Measurements from ENCODE around the gene PELI2. TPM values are rescaled to one million over a fixed set of nuclear protein-coding genes. Genes with fewer than 3 reads are reported as not detected.

PELI2 gene
- total and polyA plus RNA-seq, 9 donors = 13.0 to 36.8 (median 28.5) TPM

- H3K36me3 ChIP-seq = no peaks in the 10 kb centered on the region
- peak overlapping the region; percentile 55 for H3K27ac ChIP-seq
- no peak for TF ChIP-seq EP300 (IDR thresholded peaks at IDR 0.05)
- TF ChIP-seq CTCF (IDR thresholded peaks at IDR 0.05) = no peak
- WGBS, 3 donors = 3 to 22% (median 7%) methylated on average over 2 of the region's 2 CpGs
- no peak for DNase-seq
- H3K4me3 ChIP-seq = no peak overlapping the region
- intact Hi-C loops (cut with DNase I) = no loop called here
- H3K4me1 ChIP-seq (ENCODE audit: insufficient read depth) = peaks cover 27% of the 10 kb centered on the region
- no peaks in the 10 kb centered on the region for H3K9me3 ChIP-seq
- no peaks in the 10 kb centered on the region for H3K27me3 ChIP-seq
Measured at GRCh38 chr14:56196274-56196673, 78.1 kb downstream of the PELI2 start.

DNA sequence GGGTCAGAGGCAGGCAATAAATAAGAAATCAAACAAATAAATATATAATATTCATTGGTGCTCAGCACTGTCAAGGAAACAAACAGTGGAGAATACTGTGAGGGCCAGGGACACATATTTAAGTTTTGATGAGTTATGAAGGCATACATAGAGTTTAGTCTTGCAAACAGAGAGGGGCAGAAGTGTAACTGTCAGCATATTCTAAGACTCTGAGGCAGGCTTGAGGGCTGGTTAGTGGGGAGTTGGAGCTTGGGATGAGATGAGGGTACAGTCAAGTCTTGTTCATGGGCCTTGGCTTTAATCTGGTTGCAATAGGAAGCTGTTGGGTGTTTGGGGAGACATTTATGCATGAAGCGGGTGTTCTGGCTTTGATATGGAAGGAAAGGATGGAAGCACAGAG, 78.9 kb downstream of the PELI2 start:
- no peak for TF ChIP-seq EP300 (IDR thresholded peaks at IDR 0.05)
- no peak for TF ChIP-seq CTCF (IDR thresholded peaks at IDR 0.05)
- no peak for TF ChIP-seq POLR2A (IDR thresholded peaks at IDR 0.05)
- no peak for DNase-seq
- 95 to 100% (median 100%) methylated on average over 1 of the region's 1 CpG for WGBS, 3 donors

DNA sequence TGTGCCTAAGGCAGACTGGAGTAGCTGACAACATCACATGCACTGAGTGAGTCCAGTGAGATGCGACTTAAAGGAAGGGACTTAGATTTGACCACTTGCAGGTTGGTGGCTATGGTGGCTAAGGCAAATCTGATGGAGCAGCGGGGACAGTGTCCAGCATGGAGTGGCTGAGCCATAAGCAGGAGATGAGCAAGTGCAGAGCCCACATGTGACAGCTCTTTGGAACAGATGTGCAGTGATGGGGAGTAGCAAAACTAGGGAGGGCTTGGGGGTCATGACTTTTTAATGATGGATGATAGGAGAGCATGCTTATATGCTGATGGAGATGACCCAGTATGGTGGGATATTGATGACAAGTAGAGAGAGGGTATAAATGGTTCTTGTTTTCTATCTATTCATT, 80.2 kb downstream of the PELI2 start:
- Histone ChIP-seq H3K27me3 (no peaks in the 10 kb centered on the region), H3K9me3 (no peaks in the 10 kb centered on the region), H3K4me3 (no peak overlapping the region), H3K36me3 (no peaks in the 10 kb centered on the region), H3K27ac (peak overlapping the region in 1 of 2 donors; percentile 21), H3K4me1 (ENCODE audit: insufficient read depth) (peaks cover 28% of the 10 kb centered on the region)
- DNase-seq = no peak
- intact Hi-C loops (cut with DNase I) = no loop called here
- WGBS, 3 donors = 95 to 97% (median 95%) methylated on average over 2 of the region's 2 CpGs
- no peak for TF ChIP-seq CTCF (IDR thresholded peaks at IDR 0.05)
- no peak for TF ChIP-seq POLR2A (IDR thresholded peaks at IDR 0.05)
- no peak for TF ChIP-seq EP300 (IDR thresholded peaks at IDR 0.05)

More for the DNA sequence above, 78.9 kb downstream of the PELI2 start:
- peak overlapping the region in 1 of 2 donors; percentile 55 for H3K27ac ChIP-seq
- no peaks in the 10 kb centered on the region for H3K36me3 ChIP-seq
- no peaks in the 10 kb centered on the region for H3K9me3 ChIP-seq
- peaks cover 27% of the 10 kb centered on the region for H3K4me1 ChIP-seq (ENCODE audit: insufficient read depth)
- H3K4me3 ChIP-seq = no peak overlapping the region
- intact Hi-C loops (cut with DNase I) = no loop called here
- H3K27me3 ChIP-seq = no peaks in the 10 kb centered on the region

GRCh38 chr14:56199095-56199981, 81.1 kb downstream of the PELI2 start:
- Histone ChIP-seq H3K4me1 (ENCODE audit: insufficient read depth) (peaks cover 28% of the 10 kb centered on the region), H3K27me3 (no peaks in the 10 kb centered on the region), H3K4me3 (no peak overlapping the region), H3K36me3 (no peaks in the 10 kb centered on the region), H3K9me3 (no peaks in the 10 kb centered on the region), H3K27ac (peak overlapping the region; percentile 63 to 79)
- intact Hi-C loops (cut with DNase I) = no loop called here
- no peak for TF ChIP-seq EP300 (IDR thresholded peaks at IDR 0.05)
- TF ChIP-seq POLR2A (IDR thresholded peaks at IDR 0.05) = no peak
- TF ChIP-seq CTCF (IDR thresholded peaks at IDR 0.05) = no peak
- 13 to 24% (median 16%) methylated on average over 6 of the region's 6 CpGs for WGBS, 3 donors
- peak in 2 of 5 donors; percentile 52 to 66 for DNase-seq

Data from ovary (tissue), 9 donors.